HEK293 (cell line): ENCODE measurements around the gene ZNF488.

Experiments
- CTCF ChIA-PET: fragments of 350-600 bp; formaldehyde crosslinking; extraction: SDS; loops from one replicate; lab custom pipeline; 2021; ENCODE audit warnings: antibody characterized with exemption; lab: Yijun Ruan, JAX
- POLR2A ChIA-PET: fragments of 300-600 bp; formaldehyde crosslinking; extraction: SDS; loops from one replicate; lab custom pipeline; 2020; ENCODE audit warnings: antibody characterized with exemption, inconsistent platforms; lab: Yijun Ruan, JAX
- H3K27ac ChIP-seq: fragments of 200-500 bp; sonication (Bioruptor generic); 2 replicates; pipeline ENCODE4 v1.5.1; 2014; ENCODE audit warnings: low read depth, low read length, control low read depth, inconsistent platforms; ENCODE audit errors: extremely low read depth
- H3K36me3 ChIP-seq, 2 experiments: fragments of 200-500 bp in 1 of 2; sonication (Bioruptor generic) in 1 of 2; 1 replicate in 1 of 2; 2 replicates in 1 of 2; pipeline ENCODE4 v1.5.1; 2014 to 2017; ENCODE audit warnings: inconsistent platforms in 2 of 2, low read length in 2 of 2; ENCODE audit not compliant: control insufficient read depth in 2 of 2, insufficient read depth in 1 of 2
- H3K4me1 ChIP-seq: fragments of 200-500 bp; sonication (Bioruptor generic); 2 replicates; pipeline ENCODE4 v1.5.1; 2014; ENCODE audit warnings: mild to moderate bottlenecking, low read length, inconsistent platforms; ENCODE audit not compliant: control insufficient read depth, insufficient read depth
- H3K4me3 ChIP-seq: 2 replicates; pipeline ENCODE4 v1.5.1; 2011; ENCODE audit warnings: low read depth, mild to moderate bottlenecking, control low read depth, low read length, moderate library complexity
- H3K9me3 ChIP-seq: fragments of 200-500 bp; sonication (Bioruptor generic); 2 replicates; pipeline ENCODE4 v1.5.1; 2014; ENCODE audit warnings: low read depth, low read length, inconsistent platforms; ENCODE audit not compliant: control insufficient read depth, insufficient read depth
- HOXD13 ChIP-seq: sonication (generic); formaldehyde crosslinking; IDR thresholded peaks from 2 replicates; pipeline ENCODE4 v1.8.0; 2022; ENCODE audit warnings: missing genetic modification reagents, borderline replicate concordance
- PRDM1 ChIP-seq: fragments of 450-650 bp; formaldehyde crosslinking; IDR thresholded peaks from 2 replicates; pipeline ENCODE4; 2016; ENCODE audit warnings: missing biosample characterization, missing genetic modification characterization
- SETDB1 ChIP-seq: IDR thresholded peaks from one replicate; pipeline ENCODE4 v1.6.1; 2017; ENCODE audit warnings: mild to moderate bottlenecking, low read length, moderate library complexity, mixed read lengths; ENCODE audit not compliant: insufficient read length
- YY2 ChIP-seq: fragments of 450-650 bp; formaldehyde crosslinking; IDR thresholded peaks from 2 replicates; pipeline ENCODE4 v1.5.1; 2016; ENCODE audit warnings: missing biosample characterization, missing genetic modification characterization
- ZBTB17 ChIP-seq: fragments of 450-650 bp; formaldehyde crosslinking; IDR thresholded peaks from 2 replicates; pipeline ENCODE4 v1.5.1; 2016; ENCODE audit warnings: missing biosample characterization, missing genetic modification characterization
- ZNF121 ChIP-seq: fragments of 450-650 bp; formaldehyde crosslinking; IDR thresholded peaks from 2 replicates; pipeline ENCODE4 v1.5.1; 2016; ENCODE audit warnings: missing biosample characterization, missing genetic modification characterization
- ZNF132 ChIP-seq: fragments of 450-650 bp; formaldehyde crosslinking; IDR thresholded peaks from 2 replicates; pipeline ENCODE4 v1.5.1; 2017; ENCODE audit warnings: missing biosample characterization, missing genetic modification characterization, borderline replicate concordance
- ZNF521 ChIP-seq: fragments of 450-650 bp; formaldehyde crosslinking; IDR thresholded peaks from 2 replicates; pipeline ENCODE4 v1.5.1; 2017; ENCODE audit warnings: missing biosample characterization, mild to moderate bottlenecking, missing genetic modification characterization
- ZNF548 ChIP-seq: fragments of 450-650 bp; formaldehyde crosslinking; IDR thresholded peaks from 2 replicates; pipeline ENCODE4 v1.5.1; 2016; ENCODE audit warnings: missing biosample characterization, missing genetic modification characterization
- ZNF549 ChIP-seq: fragments of 450-650 bp; IDR thresholded peaks from 2 replicates; pipeline ENCODE4 v1.5.1; 2018; ENCODE audit warnings: missing biosample characterization, missing genetic modification characterization, mild to moderate bottlenecking, inconsistent platforms, moderate library complexity
- ZNF561 ChIP-seq: fragments of 450-650 bp; IDR thresholded peaks from 2 replicates; pipeline ENCODE4 v1.5.1; 2018; ENCODE audit warnings: missing biosample characterization, missing genetic modification characterization, borderline replicate concordance
- ZNF571 ChIP-seq: fragments of 450-650 bp; formaldehyde crosslinking; IDR thresholded peaks from 2 replicates; pipeline ENCODE4 v1.5.0; 2017; ENCODE audit warnings: missing biosample characterization, missing genetic modification characterization
- ZNF600 ChIP-seq: fragments of 450-650 bp; formaldehyde crosslinking; IDR thresholded peaks from 2 replicates; pipeline ENCODE4 v1.5.1; 2016; ENCODE audit warnings: missing biosample characterization, missing genetic modification characterization
- ZNF624 ChIP-seq: fragments of 450-650 bp; formaldehyde crosslinking; IDR thresholded peaks from 2 replicates; pipeline ENCODE4 v1.5.1; 2017; ENCODE audit warnings: missing biosample characterization, missing genetic modification characterization
- ZNF654 ChIP-seq: fragments of 450-650 bp; formaldehyde crosslinking; IDR thresholded peaks from 2 replicates; pipeline ENCODE4 v1.5.1; 2016; ENCODE audit warnings: low read depth, missing biosample characterization, missing genetic modification characterization
- ZNF664 ChIP-seq: fragments of 450-650 bp; formaldehyde crosslinking; IDR thresholded peaks from 2 replicates; pipeline ENCODE4 v1.5.1; 2016; ENCODE audit warnings: missing biosample characterization, missing genetic modification characterization
- TF ChIP-seq, protein P1 (sequence below): fragments of 450-650 bp; formaldehyde crosslinking; IDR thresholded peaks from 2 replicates; pipeline ENCODE4 v1.5.1; 2016; ENCODE audit warnings: missing biosample characterization, missing genetic modification characterization
- TF ChIP-seq, protein P2 (sequence below): fragments of 450-650 bp; formaldehyde crosslinking; IDR thresholded peaks from 2 replicates; pipeline ENCODE4 v1.5.1; 2016; ENCODE audit warnings: missing biosample characterization, missing genetic modification characterization, borderline replicate concordance
- TF ChIP-seq, protein P3 (sequence below): fragments of 450-650 bp; formaldehyde crosslinking; IDR thresholded peaks from 2 replicates; pipeline ENCODE4 v1.5.1; 2016; ENCODE audit warnings: missing biosample characterization, missing genetic modification characterization
- TF ChIP-seq, protein P4 (sequence below): fragments of 450-650 bp; formaldehyde crosslinking; IDR thresholded peaks from 2 replicates; pipeline ENCODE4 v1.5.1; 2016; ENCODE audit warnings: missing biosample characterization, missing genetic modification characterization, borderline replicate concordance

Gene ZNF488

DNA sequence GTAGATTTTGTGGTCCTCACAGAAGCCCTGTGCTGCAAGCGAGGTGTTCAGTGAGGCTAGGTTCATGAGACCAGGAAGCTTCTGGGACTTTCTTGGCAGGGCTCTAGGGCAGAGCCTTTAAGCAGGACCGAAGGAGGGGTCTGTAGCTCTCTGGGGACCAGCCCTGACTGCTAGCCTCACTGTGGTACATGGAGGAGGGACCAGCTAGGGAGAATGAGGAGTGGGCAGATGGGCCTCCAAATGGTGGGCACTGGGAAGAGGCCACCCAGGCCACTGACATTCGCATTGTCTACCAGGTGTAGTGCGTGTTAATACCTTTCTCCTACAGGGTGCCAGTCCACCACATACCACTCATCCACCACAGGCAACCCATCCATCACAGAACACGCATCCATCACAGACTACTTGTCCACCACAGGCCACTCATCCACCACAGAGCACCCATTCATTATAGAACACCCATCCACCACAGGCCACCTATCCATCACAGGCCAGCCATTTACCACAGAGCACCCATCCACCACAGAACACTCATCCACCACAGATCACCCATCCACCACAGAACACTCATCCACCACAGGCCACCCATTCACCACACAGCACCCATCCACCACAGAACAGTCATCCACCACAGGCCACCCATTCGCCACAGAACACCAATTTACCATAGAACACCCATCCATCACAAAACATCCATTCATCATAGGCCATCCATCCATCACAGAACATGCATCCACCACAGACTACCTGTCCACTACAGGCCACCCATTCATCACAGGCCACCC lies 31.6 kb upstream of the ZNF488 start:
- no peak for TF ChIP-seq HOXD13 (CRISPR knock-in tag)
- no peak for TF ChIP-seq ZNF121
- TF ChIP-seq, protein P1, sequence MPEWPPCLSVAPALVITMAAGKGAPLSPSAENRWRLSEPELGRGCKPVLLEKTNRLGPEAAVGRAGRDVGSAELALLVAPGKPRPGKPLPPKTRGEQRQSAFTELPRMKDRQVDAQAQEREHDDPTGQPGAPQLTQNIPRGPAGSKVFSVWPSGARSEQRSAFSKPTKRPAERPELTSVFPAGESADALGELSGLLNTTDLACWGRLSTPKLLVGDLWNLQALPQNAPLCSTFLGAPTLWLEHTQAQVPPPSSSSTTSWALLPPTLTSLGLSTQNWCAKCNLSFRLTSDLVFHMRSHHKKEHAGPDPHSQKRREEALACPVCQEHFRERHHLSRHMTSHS (tag by site-specific recombination), result no peak
- no peak for TF ChIP-seq ZNF132 (tag by site-specific recombination)
- no peak for TF ChIP-seq ZBTB17 (tag by site-specific recombination)
- TF ChIP-seq ZNF521, result no peak
- TF ChIP-seq ZNF571 (tag by site-specific recombination), result no peak
- TF ChIP-seq ZNF600 (tag by site-specific recombination), result peak; percentile 60; the same call in 1 of the 2 replicates
- TF ChIP-seq, all 188 proteins: peak for 1
- Histone ChIP-seq H3K27ac (no peak overlapping the region), H3K4me1 (no peaks in the 10 kb centered on the region), H3K36me3 (no peaks in the 10 kb centered on the region), H3K9me3 (no peaks in the 10 kb centered on the region), H3K4me3 (no peak overlapping the region)
- ChIA-PET CTCF (no interaction called here), POLR2A (no interaction called here)

DNA sequence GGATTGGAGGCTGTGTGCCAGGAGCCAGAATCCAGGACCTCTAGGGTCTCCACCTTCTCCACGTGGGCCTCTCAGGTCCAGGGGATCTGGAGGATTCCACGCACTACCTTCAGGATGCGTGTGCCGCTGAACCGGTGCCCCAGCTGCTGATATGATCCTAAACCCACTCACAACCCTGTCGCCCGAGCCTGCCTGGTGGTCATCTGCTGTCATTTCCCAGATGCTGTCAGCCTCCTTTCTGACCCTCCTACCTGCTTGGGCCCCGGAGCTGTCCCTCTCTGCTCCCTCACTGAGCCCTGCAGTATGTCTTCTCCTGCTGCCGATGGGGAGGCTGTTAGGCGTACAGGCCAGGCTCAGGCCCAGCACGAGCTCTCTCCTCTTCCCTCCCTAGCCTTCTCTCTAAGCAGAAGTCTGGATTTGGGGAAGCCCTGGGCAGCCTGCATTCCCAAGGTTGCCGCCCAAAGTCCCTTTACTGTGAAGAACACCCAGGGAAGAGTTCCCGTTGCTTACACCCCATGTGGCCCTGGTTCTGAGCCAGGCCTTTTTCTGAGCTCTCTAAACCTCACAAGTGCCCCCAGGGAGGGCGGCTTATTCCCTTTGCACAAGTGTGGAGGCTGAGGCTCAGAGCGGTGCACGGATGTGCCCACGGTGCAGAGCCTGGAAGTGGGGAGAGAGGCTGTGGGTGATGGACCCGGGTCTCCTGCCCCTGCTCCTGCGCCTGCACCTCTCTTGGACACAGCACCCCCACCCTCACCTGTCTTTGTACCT lies 30.8 kb upstream of the ZNF488 start:
- H3K36me3 ChIP-seq, result no peaks in the 10 kb centered on the region
- no peak overlapping the region for H3K4me3 ChIP-seq
- CTCF ChIA-PET, result no interaction called here
- H3K27ac ChIP-seq, result no peak overlapping the region
- POLR2A ChIA-PET, result interaction anchor here (0.6 kb wide), 1 partner anchor 1230 kb away, joined by 3 read pairs; no protein-coding TSS in a partner anchor
- H3K9me3 ChIP-seq, result no peaks in the 10 kb centered on the region
- no peaks in the 10 kb centered on the region for H3K4me1 ChIP-seq
- TF ChIP-seq, protein P2, sequence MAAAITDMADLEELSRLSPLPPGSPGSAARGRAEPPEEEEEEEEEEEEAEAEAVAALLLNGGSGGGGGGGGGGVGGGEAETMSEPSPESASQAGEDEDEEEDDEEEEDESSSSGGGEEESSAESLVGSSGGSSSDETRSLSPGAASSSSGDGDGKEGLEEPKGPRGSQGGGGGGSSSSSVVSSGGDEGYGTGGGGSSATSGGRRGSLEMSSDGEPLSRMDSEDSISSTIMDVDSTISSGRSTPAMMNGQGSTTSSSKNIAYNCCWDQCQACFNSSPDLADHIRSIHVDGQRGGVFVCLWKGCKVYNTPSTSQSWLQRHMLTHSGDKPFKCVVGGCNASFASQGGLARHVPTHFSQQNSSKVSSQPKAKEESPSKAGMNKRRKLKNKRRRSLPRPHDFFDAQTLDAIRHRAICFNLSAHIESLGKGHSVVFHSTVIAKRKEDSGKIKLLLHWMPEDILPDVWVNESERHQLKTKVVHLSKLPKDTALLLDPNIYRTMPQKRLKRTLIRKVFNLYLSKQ, result no peak
- TF ChIP-seq, protein P3, sequence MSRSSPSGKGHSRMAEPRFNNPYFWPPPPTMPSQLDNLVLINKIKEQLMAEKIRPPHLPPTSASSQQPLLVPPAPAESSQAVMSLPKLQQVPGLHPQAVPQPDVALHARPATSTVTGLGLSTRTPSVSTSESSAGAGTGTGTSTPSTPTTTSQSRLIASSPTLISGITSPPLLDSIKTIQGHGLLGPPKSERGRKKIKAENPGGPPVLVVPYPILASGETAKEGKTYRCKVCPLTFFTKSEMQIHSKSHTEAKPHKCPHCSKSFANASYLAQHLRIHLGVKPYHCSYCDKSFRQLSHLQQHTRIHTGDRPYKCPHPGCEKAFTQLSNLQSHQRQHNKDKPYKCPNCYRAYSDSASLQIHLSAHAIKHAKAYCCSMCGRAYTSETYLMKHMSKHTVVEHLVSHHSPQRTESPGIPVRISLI, result no peak
- TF ChIP-seq ZNF664 (no peak), ZNF561 (no peak), PRDM1 (tag by site-specific recombination) (no peak), ZNF549 (tag by site-specific recombination) (no peak), SETDB1 (no peak), ZNF548 (tag by site-specific recombination) (no peak), ZNF654 (tag by site-specific recombination) (no peak), YY2 (tag by site-specific recombination) (no peak), ZNF624 (tag by site-specific recombination) (no peak)
- TF ChIP-seq, protein P4, sequence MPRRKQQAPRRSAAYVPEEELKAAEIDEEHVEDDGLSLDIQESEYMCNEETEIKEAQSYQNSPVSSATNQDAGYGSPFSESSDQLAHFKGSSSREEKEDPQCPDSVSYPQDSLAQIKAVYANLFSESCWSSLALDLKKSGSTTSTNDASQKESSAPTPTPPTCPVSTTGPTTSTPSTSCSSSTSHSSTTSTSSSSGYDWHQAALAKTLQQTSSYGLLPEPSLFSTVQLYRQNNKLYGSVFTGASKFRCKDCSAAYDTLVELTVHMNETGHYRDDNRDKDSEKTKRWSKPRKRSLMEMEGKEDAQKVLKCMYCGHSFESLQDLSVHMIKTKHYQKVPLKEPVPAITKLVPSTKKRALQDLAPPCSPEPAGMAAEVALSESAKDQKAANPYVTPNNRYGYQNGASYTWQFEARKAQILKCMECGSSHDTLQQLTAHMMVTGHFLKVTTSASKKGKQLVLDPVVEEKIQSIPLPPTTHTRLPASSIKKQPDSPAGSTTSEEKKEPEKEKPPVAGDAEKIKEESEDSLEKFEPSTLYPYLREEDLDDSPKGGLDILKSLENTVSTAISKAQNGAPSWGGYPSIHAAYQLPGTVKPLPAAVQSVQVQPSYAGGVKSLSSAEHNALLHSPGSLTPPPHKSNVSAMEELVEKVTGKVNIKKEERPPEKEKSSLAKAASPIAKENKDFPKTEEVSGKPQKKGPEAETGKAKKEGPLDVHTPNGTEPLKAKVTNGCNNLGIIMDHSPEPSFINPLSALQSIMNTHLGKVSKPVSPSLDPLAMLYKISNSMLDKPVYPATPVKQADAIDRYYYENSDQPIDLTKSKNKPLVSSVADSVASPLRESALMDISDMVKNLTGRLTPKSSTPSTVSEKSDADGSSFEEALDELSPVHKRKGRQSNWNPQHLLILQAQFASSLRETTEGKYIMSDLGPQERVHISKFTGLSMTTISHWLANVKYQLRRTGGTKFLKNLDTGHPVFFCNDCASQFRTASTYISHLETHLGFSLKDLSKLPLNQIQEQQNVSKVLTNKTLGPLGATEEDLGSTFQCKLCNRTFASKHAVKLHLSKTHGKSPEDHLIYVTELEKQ (tag by site-specific recombination), result no peak
